Parathyroid adenoma (tissue), 2 donors: ENCODE data around the gene FLNB.
A peak's percentile ranks its signal among the peaks of the same experiment; 100 is the strongest.

Experiments
- H2AFZ ChIP-seq: fragments of 300-600 bp; sonication (generic); one replicate; pipeline ENCODE4 v1.7.0; 2017; ENCODE audit warnings: antibody characterized with exemption, mild to moderate bottlenecking
- H3K27ac ChIP-seq: fragments of 300-600 bp; sonication (generic); one replicate; pipeline ENCODE4 v1.7.0; 2017
- H3K27me3 ChIP-seq: fragments of 300-600 bp; sonication (generic); one replicate; pipeline ENCODE4 v1.7.0; 2017; ENCODE audit warnings: low read length; ENCODE audit not compliant: control insufficient read depth, insufficient read depth
- H3K36me3 ChIP-seq: fragments of 300-600 bp; sonication (generic); one replicate; pipeline ENCODE4 v1.7.0; 2017; ENCODE audit warnings: low read length; ENCODE audit not compliant: control insufficient read depth, insufficient read depth
- H3K4me1 ChIP-seq: fragments of 300-600 bp; sonication (generic); one replicate; pipeline ENCODE4 v1.7.0; 2017; ENCODE audit warnings: control low read depth
- H3K4me2 ChIP-seq: fragments of 300-600 bp; sonication (generic); one replicate; pipeline ENCODE4 v1.7.0; 2017; ENCODE audit warnings: low read length
- H3K4me3 ChIP-seq: fragments of 300-600 bp; sonication (generic); one replicate; pipeline ENCODE4 v1.7.0; 2017; ENCODE audit warnings: low read depth, low read length
- H3K79me2 ChIP-seq: fragments of 300-600 bp; sonication (generic); one replicate; pipeline ENCODE4 v1.7.0; 2017; ENCODE audit warnings: control low read depth
- H3K9ac ChIP-seq: fragments of 300-600 bp; sonication (generic); one replicate; pipeline ENCODE4 v1.7.0; 2017; ENCODE audit warnings: mild to moderate bottlenecking
- H3K9me3 ChIP-seq: fragments of 300-600 bp; sonication (generic); one replicate; pipeline ENCODE4 v1.7.0; 2017; ENCODE audit warnings: low read length; ENCODE audit not compliant: control insufficient read depth
- CTCF ChIP-seq: fragments of 300-600 bp; sonication (generic); IDR thresholded peaks from one replicate; pipeline ENCODE4 v1.7.0; 2017; ENCODE audit warnings: antibody characterized with exemption, mild to moderate bottlenecking
- donor health status: primary hyperparathyroidism.

FLNB gene

DNA sequence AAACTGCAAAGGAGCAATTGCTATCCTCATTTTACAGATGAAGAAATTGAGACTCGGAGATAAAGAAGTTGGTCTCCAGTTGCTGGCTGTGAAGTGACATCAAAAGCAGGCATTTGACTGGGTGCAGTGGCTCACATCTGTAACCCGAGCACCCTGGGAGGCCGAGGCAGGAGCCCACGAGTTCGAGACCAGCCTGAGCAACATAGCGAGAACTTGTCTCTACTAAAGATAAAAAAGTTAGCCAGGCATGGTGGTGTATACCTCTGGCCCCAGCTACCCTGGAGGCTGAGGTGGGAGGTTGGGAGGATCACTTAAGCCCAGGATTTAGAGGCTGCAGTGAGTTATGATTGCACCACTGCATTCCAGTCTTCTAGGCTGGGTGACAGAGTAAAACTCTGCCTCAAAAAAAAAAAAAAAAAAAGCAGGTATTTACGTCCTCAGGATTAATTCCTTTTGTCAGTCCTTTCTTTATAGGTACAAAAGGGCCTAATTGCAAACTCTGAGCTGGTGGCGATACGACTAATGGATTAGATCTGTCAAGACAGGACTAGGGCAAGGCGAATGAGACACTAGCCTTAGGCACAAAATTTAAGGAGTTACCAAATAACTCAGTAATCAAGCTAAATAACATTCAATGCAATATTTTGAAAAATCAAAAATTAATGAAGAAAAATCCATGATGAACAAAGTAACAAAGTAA is 208.4 kb downstream of the FLNB start:
- no peak overlapping the region for H3K4me2 ChIP-seq
- H3K27me3 ChIP-seq, result no peaks in the 10 kb centered on the region
- peaks cover 3% of the 10 kb centered on the region for H3K4me1 ChIP-seq
- no peaks in the 10 kb centered on the region for H3K36me3 ChIP-seq
- H3K27ac ChIP-seq, result no peak overlapping the region
- H3K9ac ChIP-seq, result no peak overlapping the region
- H2AFZ ChIP-seq, result peak overlapping the region; percentile 81
- no peaks in the 10 kb centered on the region for H3K9me3 ChIP-seq
- no peaks in the 10 kb centered on the region for H3K79me2 ChIP-seq
- no peak overlapping the region for H3K4me3 ChIP-seq
- TF ChIP-seq CTCF, result no peak

- Histone ChIP-seq H3K4me3 (no peak overlapping the region), H3K9me3 (no peaks in the 10 kb centered on the region), H3K4me2 (no peak overlapping the region), H3K27ac (peak overlapping the region; percentile 43), H3K79me2 (no peaks in the 10 kb centered on the region), H3K4me1 (peaks cover 3% of the 10 kb centered on the region), H3K27me3 (no peaks in the 10 kb centered on the region), H2AFZ (peak overlapping the region; percentile 81), H3K9ac (no peak overlapping the region), H3K36me3 (no peaks in the 10 kb centered on the region)
- peak; percentile 63 for TF ChIP-seq CTCF
These were observed 209.1 kb downstream of the FLNB start for GRCh38 chr3:58217209-58217811.

GRCh38 chr3:58218904-58219303 is 210.7 kb downstream of the FLNB start:
- Histone ChIP-seq H3K27ac (no peak overlapping the region), H3K9ac (no peak overlapping the region), H3K9me3 (no peaks in the 10 kb centered on the region), H2AFZ (no peak overlapping the region), H3K36me3 (no peaks in the 10 kb centered on the region), H3K4me1 (peaks cover 3% of the 10 kb centered on the region), H3K79me2 (no peaks in the 10 kb centered on the region), H3K4me3 (no peak overlapping the region), H3K4me2 (no peak overlapping the region), H3K27me3 (no peaks in the 10 kb centered on the region)
- no peak for TF ChIP-seq CTCF
